ENCODE measurements around the gene KCP.

The KCP gene

GRCh38 chr7:128939075-128939860 is 28.8 kb upstream of the KCP start:
- DNase-seq (ENCODE audit: low read depth, low spot score): no peak

- no peak for DNase-seq (ENCODE audit: low read depth, low spot score)
Observed at GRCh38 chr7:128938544-128939074, 28.1 kb upstream of the KCP start.

- no peak for DNase-seq (ENCODE audit: low read depth, low spot score)
Observed at GRCh38 chr7:128937647-128938543, 27.4 kb upstream of the KCP start, which contains the start of gene IRF5. Gene IRF5 (plus strand): TSS chr7:128937927. CDS start chr7:128942082, 4,155 bp downstream.

- no peak for DNase-seq (ENCODE audit: low read depth, low spot score)
Observed at GRCh38 chr7:128937271-128937646, 26.8 kb upstream of the KCP start.

GRCh38 chr7:128936798-128937197 is 26.3 kb upstream of the KCP start:
- DNase-seq (ENCODE audit: low read depth, low spot score): no peak

GRCh38 chr7:128935342-128935730 is 24.8 kb upstream of the KCP start:
- no peak for DNase-seq (ENCODE audit: low read depth, low spot score)

GRCh38 chr7:128934361-128935341 is 24.1 kb upstream of the KCP start:
- DNase-seq (ENCODE audit: low read depth, low spot score): no peak

- DNase-seq (ENCODE audit: low read depth, low spot score): no peak
Observed at GRCh38 chr7:128933180-128933891, 22.8 kb upstream of the KCP start.

GRCh38 chr7:128932862-128933179 is 22.3 kb upstream of the KCP start:
- DNase-seq (ENCODE audit: low read depth, low spot score): no peak

- DNase-seq (ENCODE audit: low read depth, low spot score): no peak
Observed at GRCh38 chr7:128931965-128932861, 21.7 kb upstream of the KCP start.

- no peak for DNase-seq (ENCODE audit: low read depth, low spot score)
Observed at GRCh38 chr7:128931190-128931798, 20.8 kb upstream of the KCP start.

- DNase-seq (ENCODE audit: low read depth, low spot score): no peak
Observed at GRCh38 chr7:128928882-128929788, 18.6 kb upstream of the KCP start.

GRCh38 chr7:128928159-128928813 is 17.8 kb upstream of the KCP start:
- DNase-seq (ENCODE audit: low read depth, low spot score): no peak

- no peak for DNase-seq (ENCODE audit: low read depth, low spot score)
Observed at GRCh38 chr7:128924707-128925588, 14.4 kb upstream of the KCP start.

- DNase-seq (ENCODE audit: low read depth, low spot score): no peak
Observed at GRCh38 chr7:128923411-128923800, 12.9 kb upstream of the KCP start.

GRCh38 chr7:128922496-128923410 is 12.2 kb upstream of the KCP start:
- DNase-seq (ENCODE audit: low read depth, low spot score): no peak
